Measurements from ENCODE around the gene SMG7.

SMG7 gene

GRCh38 chr1:183517401-183517800, 45.1 kb downstream of the SMG7 start:
- no peak overlapping the region for H3K27ac ChIP-seq (ENCODE audit: low read depth, low read length)
- no peaks in the 10 kb centered on the region for H3K9me2 ChIP-seq (replicated peaks; ENCODE audit: control insufficient read depth, low read length)
- peaks cover 9% of the 10 kb centered on the region for H3K79me2 ChIP-seq (ENCODE audit: control insufficient read depth, low read length)
- H3F3A ChIP-seq (ENCODE audit: control insufficient read depth, insufficient read depth): no peaks in the 10 kb centered on the region; the same call in 1 of the 2 replicates
- H3K4me1 ChIP-seq (ENCODE audit: control insufficient read depth, low read length): no peaks in the 10 kb centered on the region
- peaks cover 65% of the 10 kb centered on the region for H3K36me3 ChIP-seq (ENCODE audit: control insufficient read depth, low read length)
- TF ChIP-seq CTCF (IDR thresholded peaks at IDR 0.05; ENCODE audit: low read depth, low read length, poor library complexity, severe bottlenecking) (no peak), EZH2phosphoT487 (IDR thresholded peaks at IDR 0.05; ENCODE audit: borderline replicate concordance, low read length) (no peak)
- H3K27me3 ChIP-seq (ENCODE audit: control insufficient read depth, low read length): no peaks in the 10 kb centered on the region
- no peak overlapping the region for H3K4me3 ChIP-seq (ENCODE audit: low read length)
- H3K4me2 ChIP-seq (ENCODE audit: low read length): no peak overlapping the region
- no peaks in the 10 kb centered on the region for H4K20me1 ChIP-seq (ENCODE audit: control insufficient read depth, insufficient read depth, low read depth, low read length)
- H3K9me3 ChIP-seq (ENCODE audit: control insufficient read depth, insufficient read depth, low read length): no peaks in the 10 kb centered on the region

- Histone ChIP-seq H3K4me3 (ENCODE audit: low read length) (no peak overlapping the region), H3K9me2 (replicated peaks; ENCODE audit: control insufficient read depth, low read length) (no peaks in the 10 kb centered on the region), H3K4me1 (ENCODE audit: control insufficient read depth, low read length) (no peaks in the 10 kb centered on the region), H3K79me2 (ENCODE audit: control insufficient read depth, low read length) (no peaks in the 10 kb centered on the region), H3K9me3 (ENCODE audit: control insufficient read depth, insufficient read depth, low read length) (no peaks in the 10 kb centered on the region), H3K4me2 (ENCODE audit: low read length) (no peak overlapping the region), H3K36me3 (ENCODE audit: control insufficient read depth, low read length) (peaks cover 81% of the 10 kb centered on the region), H3F3A (ENCODE audit: control insufficient read depth, insufficient read depth) (no peaks in the 10 kb centered on the region), H3K27ac (ENCODE audit: low read depth, low read length) (no peak overlapping the region), H3K27me3 (ENCODE audit: control insufficient read depth, low read length) (no peaks in the 10 kb centered on the region), H4K20me1 (ENCODE audit: control insufficient read depth, insufficient read depth, low read depth, low read length) (no peaks in the 10 kb centered on the region)
- TF ChIP-seq CTCF (IDR thresholded peaks at IDR 0.05; ENCODE audit: low read depth, low read length, poor library complexity, severe bottlenecking): no peak
- no peak for TF ChIP-seq EZH2phosphoT487 (IDR thresholded peaks at IDR 0.05; ENCODE audit: borderline replicate concordance, low read length)
Observed at GRCh38 chr1:183520379-183520778, 48.1 kb downstream of the SMG7 start.

- no peaks in the 10 kb centered on the region for H3K9me2 ChIP-seq (replicated peaks; ENCODE audit: control insufficient read depth, low read length)
- H3K36me3 ChIP-seq (ENCODE audit: control insufficient read depth, low read length): peaks cover 78% of the 10 kb centered on the region
- no peak overlapping the region for H3K4me3 ChIP-seq (ENCODE audit: low read length)
Observed at GRCh38 chr1:183522104-183522503, 49.8 kb downstream of the SMG7 start.

More at GRCh38 chr1:183522104-183522503, 49.8 kb downstream of the SMG7 start:
- H3F3A ChIP-seq (ENCODE audit: control insufficient read depth, insufficient read depth): no peaks in the 10 kb centered on the region
- no peak overlapping the region for H3K4me2 ChIP-seq (ENCODE audit: low read length)
- no peaks in the 10 kb centered on the region for H3K9me3 ChIP-seq (ENCODE audit: control insufficient read depth, insufficient read depth, low read length)
- H3K27me3 ChIP-seq (ENCODE audit: control insufficient read depth, low read length): no peaks in the 10 kb centered on the region
- no peaks in the 10 kb centered on the region for H3K79me2 ChIP-seq (ENCODE audit: control insufficient read depth, low read length)
- H4K20me1 ChIP-seq (ENCODE audit: control insufficient read depth, insufficient read depth, low read depth, low read length): no peaks in the 10 kb centered on the region
- H3K4me1 ChIP-seq (ENCODE audit: control insufficient read depth, low read length): no peaks in the 10 kb centered on the region
- no peak overlapping the region for H3K27ac ChIP-seq (ENCODE audit: low read depth, low read length)
- TF ChIP-seq EZH2phosphoT487 (IDR thresholded peaks at IDR 0.05; ENCODE audit: borderline replicate concordance, low read length): no peak
- TF ChIP-seq CTCF (IDR thresholded peaks at IDR 0.05; ENCODE audit: low read depth, low read length, poor library complexity, severe bottlenecking): no peak
